ENCODE results near the gene PLK5.

- no peak for TF ChIP-seq CTCF (IDR thresholded peaks at IDR 0.05)
- no peak for TF ChIP-seq POLR2AphosphoS5 (IDR thresholded peaks at IDR 0.05; ENCODE audit: low read depth, low read length)
- TF ChIP-seq EP300 (IDR thresholded peaks at IDR 0.05; ENCODE audit: borderline replicate concordance in 1 of 2, low read depth in 1 of 2, low read length in 1 of 2) = no peak
- TF ChIP-seq YY1 (IDR thresholded peaks at IDR 0.05; ENCODE audit: low read depth) = no peak
- no peak for TF ChIP-seq SMC3 (IDR thresholded peaks at IDR 0.05; ENCODE audit: low read depth, low read length)
- TF ChIP-seq TEAD4 (IDR thresholded peaks at IDR 0.05; ENCODE audit: borderline replicate concordance, insufficient read depth) = no peak
- TF ChIP-seq REST (IDR thresholded peaks at IDR 0.05; ENCODE audit: low read depth, low read length) = no peak
- TF ChIP-seq MXI1 (IDR thresholded peaks at IDR 0.05; ENCODE audit: low read depth, low read length) = no peak
- no peak for TF ChIP-seq EZH2phosphoT487 (IDR thresholded peaks at IDR 0.05; ENCODE audit: borderline replicate concordance, low read depth)
- TF ChIP-seq RAD21 (IDR thresholded peaks at IDR 0.05; ENCODE audit: low read length) = no peak
- no peak for TF ChIP-seq SIN3A (IDR thresholded peaks at IDR 0.05; ENCODE audit: borderline replicate concordance, low read depth, low read length)
- TF ChIP-seq NRF1 (IDR thresholded peaks at IDR 0.05; ENCODE audit: low read depth, low read length) = no peak
- TF ChIP-seq USF2 (IDR thresholded peaks at IDR 0.05; ENCODE audit: borderline replicate concordance, low read depth, low read length) = no peak
- TF ChIP-seq ELF1 (IDR thresholded peaks at IDR 0.05) = no peak
Observed at GRCh38 chr19:1495799-1496713, 27.8 kb upstream of the PLK5 start.

Data from SK-N-SH (cell line).